Motor neuron (in vitro differentiated cells): ENCODE data around the gene RASA1. TPM values are rescaled to one million over a fixed set of nuclear protein-coding genes. Genes with fewer than 3 reads are reported as not detected.

ENCODE experiments used
- ATAC-seq, 8 experiments: fragments of 200-7000 bp; cut with Tn5 transposase; replicated peaks in 6 of 8; 2 replicates each; pipeline ENCODE4 v1.8.0; 2021; ENCODE audit warnings: mild to moderate bottlenecking in 8 of 8, moderate library complexity in 8 of 8
- H3K27ac ChIP-seq, 2 donors: fragments of 250-450 bp; sonication (Bioruptor Pico); 2 replicates each; pipeline ENCODE4 v1.9.0; 2021; ENCODE audit warnings: antibody characterized with exemption in 2 of 2, mild to moderate bottlenecking in 2 of 2, moderate library complexity in 1 of 2
- H3K4me1 ChIP-seq, 2 donors: fragments of 250-450 bp; sonication (Bioruptor Pico); replicated peaks in 1 of 2; 2 replicates each; pipeline ENCODE4 v1.6.1; 2021; ENCODE audit warnings: antibody characterized with exemption in 2 of 2, mild to moderate bottlenecking in 2 of 2, moderate library complexity in 1 of 2
- H3K4me3 ChIP-seq, 5 donors: fragments of 250-450 bp; sonication (Bioruptor Pico); 2 replicates each; pipeline ENCODE4 v1.9.0; 2021; ENCODE audit warnings: antibody characterized with exemption in 5 of 5, mild to moderate bottlenecking in 5 of 5, moderate library complexity in 4 of 5
- WGBS, 10 experiments: fragments of 450-650 bp; shearing (Covaris generic); methylation state at CpG; one replicate each; pipeline ENCODE4 v1.0.0; 2022; 5-methylcytosine and 5-hydroxymethylcytosine counted together
- in situ Hi-C, 9 experiments: fragments of 400-800 bp; cut with MboI; loops; one replicate each; pipeline ENCODE4 v1.15.0; 2021; ENCODE audit warnings: low sequenced_read_pairs in 9 of 9, low pct_unique_long_range_greater_than_20kb in 2 of 9; ENCODE audit not compliant: unreplicated experiment in 9 of 9
- total RNA-seq, 8 experiments: library from RNA; unstranded; fragments of 300-600 nt; gene quantifications; 2 replicates each; pipeline versions ENCODE4 v1.2.3 to v1.2.4, GENCODE V29; 2022

RASA1 gene
- total RNA-seq, 8 experiments from 2014 or later: 23.9 to 84.8 (median 32.5) TPM

DNA sequence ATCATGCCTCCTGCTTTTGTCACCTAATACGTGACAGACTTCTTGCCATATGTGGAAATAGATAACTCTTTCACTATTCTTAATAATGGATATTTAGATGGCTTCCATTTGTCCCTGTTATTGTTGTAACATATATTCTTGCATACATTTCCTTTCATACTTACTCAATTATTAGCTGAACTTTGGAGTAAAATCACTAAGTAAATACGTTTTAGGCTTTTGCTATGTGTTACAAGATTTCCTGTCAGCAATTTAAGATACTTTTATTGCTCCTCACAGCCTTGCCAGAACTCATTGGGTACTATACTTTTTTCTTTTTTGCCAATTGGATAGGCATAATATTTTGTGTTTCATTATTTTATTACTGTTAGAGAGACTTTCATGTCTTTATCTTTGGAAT is 118.1 kb downstream of the RASA1 start:
- WGBS, 10 experiments: 68 to 100% (median 92%) methylated on average over 1 to 2 of the region's 2 CpGs; no CpG with 5 or more reads in 1 of the 10 experiments
- Histone ChIP-seq H3K4me1 (no peaks in the 10 kb centered on the region), H3K4me3 (no peak overlapping the region), H3K27ac (no peak overlapping the region)
- in situ Hi-C loops: no loop called here
- no peak for ATAC-seq

DNA sequence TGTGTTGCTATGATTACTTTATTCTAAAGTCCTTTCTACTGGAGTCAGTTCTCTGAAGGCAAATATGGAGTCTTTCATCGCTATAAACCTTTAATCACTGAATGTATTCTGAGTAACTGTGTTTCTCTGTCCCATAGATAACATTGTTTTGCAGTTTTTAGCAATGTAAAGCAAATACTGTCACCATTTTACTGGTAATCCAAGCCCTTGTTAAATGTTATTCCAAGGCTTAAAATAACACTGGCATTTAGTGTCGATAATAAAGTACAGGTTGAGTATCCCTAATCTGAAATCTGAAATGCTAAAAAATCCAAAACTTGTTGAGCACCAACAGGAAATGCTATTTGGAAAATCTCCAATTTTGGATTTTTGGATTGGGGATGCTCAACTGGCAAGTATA is 120.4 kb downstream of the RASA1 start:
- ATAC-seq: no peak
- in situ Hi-C loops: no loop called here
- no peak overlapping the region for H3K27ac ChIP-seq
- H3K4me1 ChIP-seq: no peaks in the 10 kb centered on the region
- no peak overlapping the region for H3K4me3 ChIP-seq
- WGBS, 10 experiments: 91 to 100% (median 100%) methylated on average over 1 to 2 of the region's 2 CpGs; no CpG with 5 or more reads in 1 of the 10 experiments

DNA sequence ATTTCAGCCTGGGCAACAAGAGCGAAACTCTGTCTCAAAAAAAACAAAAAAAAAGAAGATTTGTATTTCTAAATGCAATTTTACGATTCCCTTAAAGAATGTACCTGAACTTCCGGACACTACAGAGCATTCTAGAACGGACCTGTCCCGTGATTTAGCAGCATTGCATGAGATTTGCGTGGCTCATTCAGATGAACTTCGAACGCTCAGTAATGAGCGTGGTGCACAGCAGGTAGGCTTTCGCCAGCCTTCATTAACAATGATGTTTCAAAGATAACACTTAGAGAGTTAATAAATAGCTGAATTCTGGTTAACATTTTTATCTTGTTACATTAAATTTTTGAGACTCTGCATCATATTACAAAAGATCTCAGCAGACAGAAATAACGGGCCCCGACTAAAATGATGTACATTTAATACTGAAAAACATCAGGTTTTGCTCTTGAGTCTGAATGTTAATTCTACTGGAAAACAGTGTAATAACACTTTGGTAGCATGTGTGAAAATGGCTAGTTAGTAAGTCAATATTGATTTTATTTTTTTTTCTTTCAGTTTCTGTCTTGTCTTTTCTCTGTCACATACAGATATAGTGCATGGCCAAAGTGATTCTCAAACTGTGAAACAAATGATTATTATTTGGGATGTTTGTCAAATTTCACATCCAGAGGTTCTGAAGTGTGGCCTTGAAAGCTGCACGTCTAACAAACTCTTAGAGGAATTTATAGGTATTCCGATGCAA is 121.8 kb downstream of the RASA1 start:
- in situ Hi-C loops: no loop called here
- no peak overlapping the region for H3K27ac ChIP-seq
- no peak overlapping the region for H3K4me3 ChIP-seq
- ATAC-seq: no peak
- 80 to 100% (median 96%) methylated on average over 1 to 14 of the region's 14 CpGs for WGBS, 10 experiments
- no peaks in the 10 kb centered on the region for H3K4me1 ChIP-seq

DNA sequence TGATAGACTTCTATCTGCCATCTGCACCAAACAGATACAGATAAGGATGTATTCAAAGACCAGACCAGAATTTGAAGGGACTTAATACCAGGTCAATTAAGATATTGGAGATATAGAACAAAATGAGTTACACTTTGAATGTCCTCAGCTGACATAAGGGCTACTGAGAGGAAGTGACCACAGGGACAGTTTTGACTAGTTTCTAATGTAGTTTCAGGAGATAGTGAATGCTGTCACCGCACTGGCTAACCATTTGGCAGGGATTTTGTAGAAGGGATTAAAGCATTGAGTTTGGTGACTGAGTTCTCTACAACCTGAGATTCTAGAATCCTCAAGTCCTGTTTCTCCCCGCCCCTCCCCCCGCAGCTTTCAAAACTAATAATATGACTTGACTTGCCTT is 122.4 kb downstream of the RASA1 start:
- H3K27ac ChIP-seq: no peak overlapping the region
- in situ Hi-C loops: no loop called here
- WGBS, 10 experiments: 85 to 100% (median 100%) methylated on average over 1 to 3 of the region's 3 CpGs; no CpG with 5 or more reads in 3 of the 10 experiments

DNA sequence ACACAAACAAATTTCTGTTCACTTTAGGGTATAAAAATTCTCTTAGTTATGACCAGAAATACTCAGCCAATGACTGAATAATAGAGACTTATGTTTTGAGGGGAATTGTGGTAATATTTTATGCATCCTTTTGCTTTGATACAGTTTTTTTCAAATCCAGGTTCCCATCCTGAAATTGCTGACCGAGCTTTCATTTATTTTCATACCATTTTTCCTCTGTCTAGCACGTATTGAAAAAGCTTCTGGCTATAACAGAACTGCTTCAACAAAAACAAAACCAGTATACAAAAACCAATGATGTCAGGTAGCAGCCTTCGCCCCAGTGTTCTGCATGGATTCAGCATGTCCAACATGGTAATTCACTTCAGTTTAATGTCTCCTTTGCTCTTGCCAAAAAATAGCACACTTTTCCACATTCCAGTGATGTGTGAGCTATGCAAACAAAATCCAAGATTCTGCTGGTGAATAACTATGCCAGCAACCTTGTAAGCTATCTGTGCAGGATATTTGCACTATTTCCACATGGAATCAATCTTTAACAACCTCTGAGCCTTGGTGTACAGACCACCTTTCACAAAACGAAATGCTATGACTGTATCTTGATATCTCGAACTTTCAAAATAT is 123.0 kb downstream of the RASA1 start:
- 73 to 100% (median 91%) methylated on average over 1 to 5 of the region's 5 CpGs for WGBS, 10 experiments
- Histone ChIP-seq H3K27ac (no peak overlapping the region), H3K4me1 (no peaks in the 10 kb centered on the region), H3K4me3 (no peak overlapping the region)
- in situ Hi-C loops: no loop called here
- no peak for ATAC-seq

More for the DNA sequence above, 122.4 kb downstream of the RASA1 start:
- Histone ChIP-seq H3K4me3 (no peak overlapping the region), H3K4me1 (no peaks in the 10 kb centered on the region)
- no peak for ATAC-seq

DNA sequence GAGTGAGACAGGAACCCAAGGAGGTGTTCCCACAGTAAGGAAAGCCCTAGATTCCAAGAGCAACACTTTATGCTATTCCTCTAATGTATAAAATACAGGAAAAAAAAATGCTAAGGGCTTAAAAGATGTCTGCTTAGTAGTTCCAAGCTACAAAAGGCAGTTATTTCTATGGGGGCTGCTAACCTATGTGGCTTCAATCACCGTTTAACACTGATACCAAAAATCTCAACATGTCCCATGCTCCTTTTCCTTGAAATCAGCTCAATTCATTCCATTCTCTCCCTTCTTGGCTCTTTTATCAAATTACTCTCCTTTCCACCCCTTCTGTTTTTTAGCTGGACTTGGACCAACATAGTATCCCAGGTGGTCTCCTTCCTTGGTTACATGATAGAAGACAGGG is 124.5 kb downstream of the RASA1 start:
- no peak overlapping the region for H3K4me3 ChIP-seq
- WGBS, 10 experiments: 80 to 100% (median 87%) methylated on average over 1 of the region's 1 CpG; no CpG with 5 or more reads in 4 of the 10 experiments
- in situ Hi-C loops: no loop called here
- no peaks in the 10 kb centered on the region for H3K4me1 ChIP-seq
- no peak overlapping the region for H3K27ac ChIP-seq
- ATAC-seq: no peak

DNA sequence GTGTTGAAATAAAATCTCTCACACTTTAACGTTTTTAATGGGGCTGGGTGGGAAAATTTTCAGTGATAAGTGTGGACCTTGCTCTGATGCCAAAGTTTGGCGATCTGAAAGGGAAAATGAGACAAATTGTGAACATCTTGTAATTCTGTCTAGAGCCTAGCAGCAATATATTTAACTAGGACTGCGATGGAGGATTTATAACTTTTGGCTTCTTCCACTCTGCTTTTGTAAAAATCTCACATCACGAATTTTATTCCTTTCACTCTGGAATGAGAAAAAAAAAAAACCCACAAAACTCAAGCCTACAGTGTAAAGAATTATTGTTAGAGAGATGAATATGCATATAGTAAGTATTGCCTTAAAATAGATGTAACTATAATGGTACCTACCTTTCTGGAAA is 125.1 kb downstream of the RASA1 start:
- Histone ChIP-seq H3K4me1 (no peaks in the 10 kb centered on the region), H3K4me3 (no peak overlapping the region), H3K27ac (no peak overlapping the region)
- WGBS, 10 experiments: 7 to 100% (median 89%) methylated on average over 1 to 4 of the region's 4 CpGs
- ATAC-seq: no peak
- in situ Hi-C loops: no loop called here

DNA sequence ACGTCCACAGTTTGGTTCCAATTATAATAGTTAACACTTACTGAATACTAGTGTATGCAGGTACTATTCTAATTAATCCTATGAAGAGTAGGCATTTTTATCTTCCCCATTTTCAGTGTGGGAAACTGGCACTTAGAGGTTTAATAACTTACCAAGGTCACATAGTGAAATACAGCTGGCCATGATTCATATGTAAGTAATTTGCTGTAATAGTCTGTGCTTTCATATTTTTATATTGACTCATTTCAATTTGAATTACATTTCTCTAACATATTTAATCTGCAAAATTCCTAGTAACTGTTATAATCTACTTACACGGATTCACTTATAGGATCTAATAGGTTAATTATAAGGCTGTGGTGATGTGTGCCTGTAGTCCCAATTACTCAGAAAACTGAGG is 125.6 kb downstream of the RASA1 start:
- in situ Hi-C loops: no loop called here
- peak in 3 of 8 experiments; percentile 37 to 64 (median 57) for ATAC-seq
- H3K27ac ChIP-seq: no peak overlapping the region
- no peak overlapping the region for H3K4me3 ChIP-seq
- WGBS, 10 experiments: 0 to 100% (median 92%) methylated on average over 1 to 2 of the region's 2 CpGs; no CpG with 5 or more reads in 1 of the 10 experiments
- no peaks in the 10 kb centered on the region for H3K4me1 ChIP-seq

DNA sequence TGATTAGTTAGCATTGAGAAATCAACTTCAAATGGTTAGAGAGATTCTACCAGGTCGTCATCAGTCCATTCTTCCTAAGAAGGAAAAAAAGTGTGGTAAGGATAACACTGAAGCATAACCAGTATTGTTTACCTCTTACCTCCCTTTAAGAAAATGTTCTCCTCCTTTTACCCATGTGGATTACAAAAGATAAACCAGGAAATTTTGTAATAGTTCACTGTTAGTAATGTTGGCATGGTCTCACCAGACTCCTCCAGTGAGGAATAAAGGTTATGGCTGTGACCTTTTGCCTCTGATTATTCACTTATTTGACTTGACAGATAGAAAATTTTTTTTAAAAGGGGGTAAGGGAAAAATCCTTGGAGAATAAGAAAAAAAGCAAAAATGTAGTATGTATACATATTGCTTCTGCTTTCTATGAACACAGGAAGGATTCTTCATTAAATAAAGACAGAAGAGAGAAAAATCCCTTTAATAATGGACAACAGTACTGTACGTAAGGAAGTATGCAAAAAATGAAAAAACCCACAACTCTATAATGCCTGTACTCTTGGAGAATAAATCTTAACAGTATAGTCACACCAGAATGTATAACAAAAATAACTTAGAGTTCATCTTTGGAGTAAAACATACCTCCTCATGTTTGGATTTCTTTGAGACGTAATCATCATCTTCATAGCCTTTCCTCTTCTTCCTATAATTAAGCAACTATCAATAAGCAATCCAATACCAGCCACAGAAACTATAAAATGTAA is 126.9 kb downstream of the RASA1 start:
- H3K27ac ChIP-seq: no peak overlapping the region
- in situ Hi-C loops: no loop called here

DNA sequence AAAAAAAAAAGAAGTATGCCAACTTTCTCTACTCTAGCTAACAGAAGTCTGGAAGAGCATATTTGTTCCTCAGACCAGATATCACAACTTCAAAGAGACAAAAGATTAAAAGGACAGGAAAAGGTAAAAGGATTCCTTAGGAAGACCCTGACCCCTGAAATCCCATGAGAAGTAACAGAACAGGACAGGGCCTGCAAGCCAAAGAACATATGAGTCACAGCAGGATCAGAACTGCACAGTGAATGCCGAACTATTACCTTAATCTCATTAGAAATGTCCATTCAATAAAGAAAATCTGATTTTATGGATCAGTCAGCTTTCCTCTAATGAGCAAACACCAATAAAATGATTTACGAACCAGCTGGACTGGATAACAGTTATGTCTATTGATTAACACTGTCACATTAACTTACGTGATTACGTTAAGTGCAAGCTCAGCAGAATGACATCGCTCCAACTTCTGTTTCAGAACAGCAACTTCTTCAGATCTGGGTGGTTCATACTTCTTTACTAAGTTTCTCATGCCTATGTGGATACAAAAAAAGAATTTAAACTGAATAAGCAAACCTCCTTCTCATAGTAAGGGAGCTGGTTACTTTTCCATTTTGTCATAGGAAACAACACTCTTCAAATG is 131.4 kb downstream of the RASA1 start:
- in situ Hi-C loops: no loop called here
- no peak for ATAC-seq
- Histone ChIP-seq H3K4me1 (no peaks in the 10 kb centered on the region), H3K27ac (no peak overlapping the region), H3K4me3 (no peak overlapping the region)
- WGBS, 10 experiments: 85 to 100% (median 97%) methylated on average over 1 to 5 of the region's 5 CpGs; no CpG with 5 or more reads in 1 of the 10 experiments

More for the DNA sequence above, 126.9 kb downstream of the RASA1 start:
- WGBS, 10 experiments: 58 to 95% (median 90%) methylated on average over 1 to 3 of the region's 3 CpGs
- Histone ChIP-seq H3K4me1 (no peaks in the 10 kb centered on the region), H3K4me3 (no peak overlapping the region)
- no peak for ATAC-seq

DNA sequence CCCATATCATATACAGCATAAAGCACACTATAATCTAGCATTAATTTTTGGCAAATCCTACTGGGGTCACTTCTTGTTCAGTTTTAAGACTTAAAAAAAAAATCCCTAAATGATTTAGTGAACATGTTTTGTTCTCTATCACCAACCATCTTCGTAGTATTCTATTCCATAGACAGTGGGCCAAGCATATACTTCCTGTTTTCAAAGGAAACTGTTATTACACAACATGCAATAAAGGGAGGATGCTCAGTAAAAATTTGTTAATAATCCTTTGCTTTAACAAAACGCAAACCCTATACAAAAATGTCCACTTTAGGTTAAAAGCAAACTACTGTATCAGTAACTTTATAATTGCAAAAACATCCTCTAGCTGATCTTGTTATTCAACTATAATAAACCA is 132.0 kb downstream of the RASA1 start:
- ATAC-seq: no peak
- 50 to 100% (median 93%) methylated on average over 1 to 2 of the region's 2 CpGs for WGBS, 10 experiments
- H3K27ac ChIP-seq: no peak overlapping the region
- no peak overlapping the region for H3K4me3 ChIP-seq
- in situ Hi-C loops: loop anchor here in 5 of 9 experiments (25.0 kb wide), 2 partner anchors 1288 to 1313 kb away; no protein-coding TSS in a partner anchor
- no peaks in the 10 kb centered on the region for H3K4me1 ChIP-seq

DNA sequence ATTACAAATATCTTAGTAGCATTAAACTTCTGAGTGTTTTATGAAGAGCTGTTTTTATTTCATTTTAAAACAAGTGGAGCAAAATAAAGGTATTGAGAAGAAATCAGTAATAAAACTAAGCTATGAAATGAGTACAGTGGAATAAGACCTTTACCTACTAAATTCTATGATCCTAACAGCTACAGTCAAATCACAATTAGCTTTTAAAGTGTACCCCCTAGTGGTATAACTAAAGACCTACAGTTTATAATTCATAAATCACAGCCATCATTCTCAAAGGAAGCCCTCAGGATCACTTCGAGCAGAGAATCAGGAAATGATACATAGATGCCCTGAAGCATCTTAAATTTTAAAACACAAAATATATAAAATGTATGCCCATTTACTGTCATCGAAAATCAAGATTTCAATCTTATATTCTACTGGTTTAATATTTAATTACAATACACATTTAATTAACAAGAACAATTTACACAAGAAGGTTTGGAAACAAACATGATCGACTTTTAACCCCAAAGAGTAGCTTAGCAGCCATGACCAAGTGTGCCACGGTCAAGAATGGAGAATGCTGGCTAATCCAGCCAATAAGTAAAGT is 132.7 kb downstream of the RASA1 start:
- 6 to 96% (median 90%) methylated on average over 2 to 4 of the region's 4 CpGs for WGBS, 10 experiments
- Histone ChIP-seq H3K27ac (no peak overlapping the region), H3K4me1 (no peaks in the 10 kb centered on the region), H3K4me3 (no peak overlapping the region)
- ATAC-seq: peak in 3 of 8 experiments; percentile 58 to 77 (median 62)
- in situ Hi-C loops: loop anchor here in 5 of 9 experiments (25.0 kb wide), 2 partner anchors 1287 to 1312 kb away; no protein-coding TSS in a partner anchor
